Naive B cell (primary cell): Measurements from ENCODE around the gene ERC2. TPM values are rescaled to one million over a fixed set of nuclear protein-coding genes. Genes with fewer than 3 reads are reported as not detected.

Source experiments
- ATAC-seq, 2 donors: fragments of 150-1000 bp; cut with Tn5 transposase; 2 replicates each; pipeline ENCODE4 v1.10.0; 2021; ENCODE audit warnings: low read depth in 2 of 2, mild to moderate bottlenecking in 2 of 2, moderate library complexity in 2 of 2
- DNase-seq: peaks from one replicate; pipeline ENCODE4 v3.0.0; 2022
- H3K27ac Mint-ChIP-seq, 6 donors: one replicate each; pipeline ENCODE4 v1.8.0; 2020 to 2022; ENCODE audit warnings: mild to moderate bottlenecking in 6 of 6, mixed read lengths in 6 of 6, moderate library complexity in 5 of 6, inconsistent platforms in 2 of 6
- H3K27me3 Mint-ChIP-seq, 3 donors: one replicate each; pipeline ENCODE4 v1.8.0; 2021 to 2022; ENCODE audit warnings: mixed read lengths in 3 of 3, mild to moderate bottlenecking in 1 of 3
- H3K36me3 Mint-ChIP-seq, 2 donors: one replicate each; pipeline ENCODE4 v1.8.0; 2020 to 2022; ENCODE audit warnings: mixed read lengths in 2 of 2, inconsistent platforms in 1 of 2, mild to moderate bottlenecking in 1 of 2
- H3K4me1 Mint-ChIP-seq, 3 donors: one replicate each; pipeline ENCODE4 v1.8.0; 2020 to 2022; ENCODE audit warnings: mixed read lengths in 3 of 3, inconsistent platforms in 1 of 3, mild to moderate bottlenecking in 1 of 3, moderate library complexity in 1 of 3
- H3K4me3 Mint-ChIP-seq, 8 donors: one replicate each; pipeline ENCODE4 v1.8.0; 2020 to 2022; ENCODE audit warnings: mild to moderate bottlenecking in 8 of 8, mixed read lengths in 8 of 8, moderate library complexity in 8 of 8, inconsistent platforms in 2 of 8
- H3K9me3 Mint-ChIP-seq, 7 donors: one replicate each; pipeline ENCODE4 v1.8.0; 2020 to 2022; ENCODE audit warnings: mixed read lengths in 7 of 7, mild to moderate bottlenecking in 5 of 7, inconsistent platforms in 2 of 7, moderate library complexity in 1 of 7
- polyA plus RNA-seq, 6 donors: library from polyadenylated mRNA; unstranded; fragments of 300-500 nt; fragmentation: Illumina TruSeq; gene quantifications; one replicate each; pipeline ENCODE4 v1.2.3, GENCODE V29; 2021; ENCODE audit warnings: low read depth in 6 of 6

Gene ERC2
- polyA plus RNA-seq, 6 donors from 2014 or later, result not detected

DNA sequence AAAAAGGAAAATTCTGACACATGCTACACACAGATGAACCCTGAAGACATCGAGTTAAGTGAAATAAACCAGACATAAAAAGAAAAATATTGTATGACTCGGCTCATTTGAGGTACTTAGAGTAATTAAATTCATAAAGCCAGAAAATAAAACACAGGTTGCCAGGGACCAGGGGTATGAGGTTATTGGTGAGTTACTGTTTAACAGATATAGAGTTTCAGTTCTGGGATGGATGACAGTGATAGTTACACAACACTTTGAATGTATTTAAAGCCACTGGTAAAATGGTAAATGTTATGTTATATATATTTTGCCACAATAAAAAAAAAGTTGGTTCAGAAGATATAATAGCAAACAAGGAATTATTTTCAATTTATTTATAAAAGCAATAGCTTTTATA lies 545.1 kb downstream of the ERC2 start:
- no peaks in the 10 kb centered on the region for H3K4me1 Mint-ChIP-seq
- no peak overlapping the region for H3K4me3 Mint-ChIP-seq
- no peaks in the 10 kb centered on the region for H3K27me3 Mint-ChIP-seq
- no peak overlapping the region for H3K27ac Mint-ChIP-seq
- no peaks in the 10 kb centered on the region for H3K36me3 Mint-ChIP-seq
- no peak for DNase-seq
- no peak for ATAC-seq
- peaks cover 0 to 2% (median 0%) of the 10 kb centered on the region in 7 donors for H3K9me3 Mint-ChIP-seq

DNA sequence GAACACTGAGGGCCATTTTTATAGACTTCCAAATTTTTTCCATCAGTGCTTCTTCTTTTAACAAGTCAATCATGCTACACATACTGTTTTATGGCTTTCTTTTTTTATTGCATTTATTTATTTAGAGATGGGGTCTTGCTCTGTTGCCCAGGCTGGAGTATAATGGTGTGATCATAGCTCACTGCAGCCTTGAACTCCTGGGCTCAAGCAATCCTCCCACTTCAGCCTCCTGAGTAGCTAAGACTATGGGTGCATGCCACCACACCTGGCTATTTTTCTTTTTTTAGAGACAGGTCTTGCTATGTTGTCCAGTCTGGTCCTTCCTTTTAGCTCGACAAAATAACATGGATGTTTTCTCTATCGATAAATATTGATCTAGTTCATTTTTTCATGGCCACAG lies 555.4 kb downstream of the ERC2 start:
- no peak overlapping the region for H3K27ac Mint-ChIP-seq
- no peaks in the 10 kb centered on the region for H3K36me3 Mint-ChIP-seq
- no peaks in the 10 kb centered on the region for H3K4me1 Mint-ChIP-seq
- no peak overlapping the region for H3K4me3 Mint-ChIP-seq
- peaks cover 0 to 7% (median 0%) of the 10 kb centered on the region in 3 donors for H3K27me3 Mint-ChIP-seq
- DNase-seq, result no peak
- peaks cover 0 to 13% (median 0%) of the 10 kb centered on the region in 7 donors for H3K9me3 Mint-ChIP-seq
- no peak for ATAC-seq

DNA sequence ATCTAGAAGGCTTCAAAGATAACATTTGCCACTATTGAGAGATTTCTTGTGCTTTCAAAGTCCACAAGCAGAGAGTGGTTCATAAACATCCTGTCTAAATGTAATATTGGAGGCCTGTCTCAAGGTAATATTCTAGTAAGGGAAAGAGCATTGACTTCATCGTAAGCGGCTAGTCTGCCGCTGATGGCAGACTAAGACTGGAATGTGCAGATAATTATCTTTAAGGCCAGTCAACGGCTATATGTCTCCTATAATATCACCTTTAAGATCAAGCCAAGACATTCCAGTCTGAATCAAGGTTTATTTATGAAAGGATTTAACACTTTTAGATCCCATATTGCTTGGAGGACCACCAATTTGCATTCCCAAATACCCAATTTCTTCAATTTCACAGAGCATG lies 557.0 kb downstream of the ERC2 start:
- ATAC-seq (no peak), DNase-seq (no peak)
- no peaks in the 10 kb centered on the region for H3K36me3 Mint-ChIP-seq
- no peak overlapping the region for H3K27ac Mint-ChIP-seq
- H3K9me3 Mint-ChIP-seq, result peaks cover 0 to 13% (median 0%) of the 10 kb centered on the region in 7 donors
- H3K4me1 Mint-ChIP-seq, result no peaks in the 10 kb centered on the region
- H3K27me3 Mint-ChIP-seq, result peaks cover 0 to 12% (median 0%) of the 10 kb centered on the region in 3 donors
- no peak overlapping the region for H3K4me3 Mint-ChIP-seq

DNA sequence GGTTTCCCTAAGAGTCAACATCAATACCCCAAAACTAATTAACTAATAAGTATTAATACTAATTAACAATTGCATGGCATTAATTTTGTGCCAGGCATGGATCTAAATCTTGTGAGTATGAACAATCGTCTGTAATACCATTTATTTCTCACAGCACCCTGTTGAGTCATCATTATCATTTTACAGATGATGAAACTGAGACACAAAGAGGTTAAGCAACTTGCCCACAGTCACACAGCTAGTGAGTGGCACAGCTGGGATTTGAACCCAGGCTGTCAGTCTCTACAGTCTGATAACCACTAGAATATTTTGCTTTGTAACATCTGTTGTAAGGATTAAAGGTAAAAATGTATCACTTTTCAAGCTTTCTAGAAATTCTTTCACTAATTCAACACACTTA lies 557.7 kb downstream of the ERC2 start:
- Mint-ChIP-seq H3K4me3 (no peak overlapping the region), H3K36me3 (no peaks in the 10 kb centered on the region), H3K9me3 (peaks cover 0 to 13% (median 0%) of the 10 kb centered on the region in 7 donors), H3K4me1 (no peaks in the 10 kb centered on the region), H3K27ac (no peak overlapping the region), H3K27me3 (peaks cover 0 to 12% (median 0%) of the 10 kb centered on the region in 3 donors)
- DNase-seq, result no peak
- no peak for ATAC-seq

GRCh38 chr3:55909373-55909772 lies 558.9 kb downstream of the ERC2 start:
- no peaks in the 10 kb centered on the region for H3K36me3 Mint-ChIP-seq
- H3K4me1 Mint-ChIP-seq, result no peaks in the 10 kb centered on the region
- no peak overlapping the region for H3K4me3 Mint-ChIP-seq
- no peak for DNase-seq
- H3K27me3 Mint-ChIP-seq, result peaks cover 0 to 12% (median 0%) of the 10 kb centered on the region in 3 donors
- ATAC-seq, result no peak
- H3K27ac Mint-ChIP-seq, result no peak overlapping the region
- H3K9me3 Mint-ChIP-seq, result peaks cover 0 to 8% (median 0%) of the 10 kb centered on the region in 7 donors

GRCh38 chr3:55907616-55908015 lies 560.7 kb downstream of the ERC2 start:
- Mint-ChIP-seq H3K9me3 (peaks cover 0 to 7% (median 0%) of the 10 kb centered on the region in 7 donors), H3K27ac (peak overlapping the region in 1 of 6 donors; percentile 29), H3K4me1 (no peaks in the 10 kb centered on the region), H3K4me3 (no peak overlapping the region), H3K27me3 (peaks cover 0 to 12% (median 0%) of the 10 kb centered on the region in 3 donors), H3K36me3 (no peaks in the 10 kb centered on the region)
- DNase-seq, result no peak
- no peak for ATAC-seq

GRCh38 chr3:55906896-55907295 lies 561.4 kb downstream of the ERC2 start:
- Mint-ChIP-seq H3K27me3 (peaks cover 0 to 12% (median 0%) of the 10 kb centered on the region in 3 donors), H3K27ac (no peak overlapping the region), H3K36me3 (no peaks in the 10 kb centered on the region), H3K9me3 (peaks cover 0 to 5% (median 0%) of the 10 kb centered on the region in 7 donors), H3K4me1 (no peaks in the 10 kb centered on the region), H3K4me3 (no peak overlapping the region)
- ATAC-seq (no peak), DNase-seq (no peak)

GRCh38 chr3:55904716-55905115 lies 563.6 kb downstream of the ERC2 start:
- DNase-seq (no peak), ATAC-seq (no peak)
- no peaks in the 10 kb centered on the region for H3K36me3 Mint-ChIP-seq
- no peak overlapping the region for H3K4me3 Mint-ChIP-seq
- H3K27ac Mint-ChIP-seq, result no peak overlapping the region
- peaks cover 0 to 3% (median 0%) of the 10 kb centered on the region in 7 donors for H3K9me3 Mint-ChIP-seq
- peaks cover 0 to 12% (median 0%) of the 10 kb centered on the region in 3 donors for H3K27me3 Mint-ChIP-seq
- no peaks in the 10 kb centered on the region for H3K4me1 Mint-ChIP-seq

- no peak for DNase-seq
Measured at GRCh38 chr3:55903680-55904079, 564.6 kb downstream of the ERC2 start.

GRCh38 chr3:55902221-55902900 lies 565.9 kb downstream of the ERC2 start:
- no peak overlapping the region for H3K27ac Mint-ChIP-seq
- peaks cover 0 to 3% (median 0%) of the 10 kb centered on the region in 7 donors for H3K9me3 Mint-ChIP-seq
- no peaks in the 10 kb centered on the region for H3K36me3 Mint-ChIP-seq
- H3K27me3 Mint-ChIP-seq, result peaks cover 0 to under 1% (median 0%) of the 10 kb centered on the region in 3 donors
- no peaks in the 10 kb centered on the region for H3K4me1 Mint-ChIP-seq
- DNase-seq, result no peak
- no peak for ATAC-seq
- no peak overlapping the region for H3K4me3 Mint-ChIP-seq

More at GRCh38 chr3:55903680-55904079, 564.6 kb downstream of the ERC2 start:
- peaks cover 0 to 3% (median 0%) of the 10 kb centered on the region in 7 donors for H3K9me3 Mint-ChIP-seq
- no peaks in the 10 kb centered on the region for H3K4me1 Mint-ChIP-seq
- no peaks in the 10 kb centered on the region for H3K36me3 Mint-ChIP-seq
- no peak for ATAC-seq
- H3K27ac Mint-ChIP-seq, result no peak overlapping the region
- peaks cover 0 to 12% (median 0%) of the 10 kb centered on the region in 3 donors for H3K27me3 Mint-ChIP-seq
- H3K4me3 Mint-ChIP-seq, result no peak overlapping the region

GRCh38 chr3:55899887-55900286 lies 568.4 kb downstream of the ERC2 start:
- Mint-ChIP-seq H3K27me3 (no peaks in the 10 kb centered on the region), H3K9me3 (peaks cover 0 to 3% (median 0%) of the 10 kb centered on the region in 7 donors), H3K4me1 (no peaks in the 10 kb centered on the region), H3K36me3 (no peaks in the 10 kb centered on the region), H3K27ac (no peak overlapping the region), H3K4me3 (no peak overlapping the region)
- ATAC-seq (no peak), DNase-seq (no peak)

GRCh38 chr3:55897573-55898224 lies 570.6 kb downstream of the ERC2 start:
- Mint-ChIP-seq H3K27ac (peak overlapping the region in 1 of 6 donors; percentile 23), H3K4me1 (no peaks in the 10 kb centered on the region), H3K9me3 (peaks cover 0 to 6% (median 0%) of the 10 kb centered on the region in 7 donors), H3K4me3 (no peak overlapping the region), H3K36me3 (no peaks in the 10 kb centered on the region), H3K27me3 (no peaks in the 10 kb centered on the region)
- ATAC-seq (no peak), DNase-seq (no peak)

DNA sequence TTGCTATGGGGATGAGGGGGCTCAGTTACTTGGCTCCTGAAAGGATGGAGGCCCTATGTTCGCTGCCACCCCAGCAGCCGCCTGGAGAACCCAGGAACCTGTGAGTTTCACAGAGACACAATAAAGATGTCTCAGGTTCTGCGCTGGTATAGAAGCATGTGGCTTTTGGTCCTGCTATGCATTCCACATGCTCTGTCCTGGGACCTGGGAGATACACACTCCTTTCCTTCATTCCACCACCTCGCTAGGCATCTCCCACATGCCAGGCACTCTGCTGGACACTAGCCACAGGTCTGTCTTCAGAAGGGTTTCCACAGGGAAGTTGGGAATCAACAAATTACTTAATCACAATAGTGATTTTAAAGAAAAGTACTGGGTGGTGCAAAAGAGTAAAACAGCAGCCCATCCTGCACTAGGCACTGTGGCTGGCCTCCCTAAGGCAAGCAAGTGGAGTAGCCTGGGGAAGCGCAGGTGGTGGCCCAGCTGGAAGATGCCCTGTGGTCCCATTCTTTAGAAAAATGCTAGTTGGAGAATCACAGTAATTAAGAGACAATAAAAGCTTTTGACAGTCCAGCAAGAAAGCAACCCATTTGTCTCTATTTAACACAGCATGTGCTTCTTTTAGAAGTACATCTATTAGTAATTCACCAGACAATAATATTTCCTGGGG lies 572.2 kb downstream of the ERC2 start:
- peaks cover 0 to 6% (median 0%) of the 10 kb centered on the region in 7 donors for H3K9me3 Mint-ChIP-seq
- no peak for ATAC-seq
- no peaks in the 10 kb centered on the region for H3K27me3 Mint-ChIP-seq
- H3K27ac Mint-ChIP-seq, result no peak overlapping the region
- H3K4me3 Mint-ChIP-seq, result no peak overlapping the region
- no peaks in the 10 kb centered on the region for H3K4me1 Mint-ChIP-seq
- DNase-seq, result no peak
- H3K36me3 Mint-ChIP-seq, result no peaks in the 10 kb centered on the region
